Upper lobe of right lung (tissue), 1 donor: ENCODE data around the gene ADGRG1. TPM values are rescaled to one million over a fixed set of nuclear protein-coding genes. Genes with fewer than 3 reads are reported as not detected.

Experiments used
- ATAC-seq: fragments of 200-7000 bp; cut with Tn5 transposase; one replicate; pipeline ENCODE4 v1.9.1; 2020; ENCODE audit warnings: mild to moderate bottlenecking, moderate library complexity
- DNase-seq: peaks from one replicate; pipeline ENCODE4 v3.0.0-alpha.2; 2020
- H3K27ac ChIP-seq: fragments of 200-600 bp; one replicate; pipeline ENCODE4 v1.8.0; 2022
- H3K27me3 ChIP-seq: fragments of 200-600 bp; one replicate; pipeline ENCODE4 v1.8.0; 2022; ENCODE audit warnings: mild to moderate bottlenecking
- H3K36me3 ChIP-seq: fragments of 200-600 bp; one replicate; pipeline ENCODE4 v1.8.0; 2022
- H3K4me1 ChIP-seq: fragments of 200-600 bp; one replicate; pipeline ENCODE4 v1.8.0; 2022
- H3K4me3 ChIP-seq: fragments of 200-600 bp; one replicate; pipeline ENCODE4 v1.8.0; 2022; ENCODE audit warnings: mild to moderate bottlenecking
- H3K9me3 ChIP-seq: fragments of 200-600 bp; one replicate; pipeline ENCODE4 v1.8.0; 2022
- intact Hi-C: fragments of 100-400 bp; cut with DNase I; formaldehyde crosslinking; loops from one replicate; pipeline ENCODE4 v1.11.0; 2022
- long read RNA-seq: library from polyadenylated mRNA; unstranded; transcript quantifications from one replicate; pipeline ENCODE4 v2.0.0, GENCODE V29; 2021
- total RNA-seq: library from RNA; stranded (reverse); fragmentation: NEBNext Ultra II Directional; extraction: Animal tissue kit (Norgen Biotek cat#: 25700); gene quantifications from one replicate; pipeline ENCODE4 v1.2.1, GENCODE V29; 2021
- TF ChIP-seq, protein P1 (sequence below): fragments of 200-600 bp; IDR thresholded peaks from one replicate; pipeline ENCODE4 v1.8.0; 2022; ENCODE audit warnings: antibody characterized with exemption
- donor health status: DM: no; HTN: yes; CAD: no; lungs with severe emphysema.

ADGRG1 gene
- 66.9 TPM for total RNA-seq
- long read RNA-seq, full-length matches to known transcripts: 29 of 124 reads
- long read RNA-seq, partial matches to known transcripts: 66 of 124 reads
- long read RNA-seq, other reads (novel, unspliced or antisense): 29 of 124 reads

DNA sequence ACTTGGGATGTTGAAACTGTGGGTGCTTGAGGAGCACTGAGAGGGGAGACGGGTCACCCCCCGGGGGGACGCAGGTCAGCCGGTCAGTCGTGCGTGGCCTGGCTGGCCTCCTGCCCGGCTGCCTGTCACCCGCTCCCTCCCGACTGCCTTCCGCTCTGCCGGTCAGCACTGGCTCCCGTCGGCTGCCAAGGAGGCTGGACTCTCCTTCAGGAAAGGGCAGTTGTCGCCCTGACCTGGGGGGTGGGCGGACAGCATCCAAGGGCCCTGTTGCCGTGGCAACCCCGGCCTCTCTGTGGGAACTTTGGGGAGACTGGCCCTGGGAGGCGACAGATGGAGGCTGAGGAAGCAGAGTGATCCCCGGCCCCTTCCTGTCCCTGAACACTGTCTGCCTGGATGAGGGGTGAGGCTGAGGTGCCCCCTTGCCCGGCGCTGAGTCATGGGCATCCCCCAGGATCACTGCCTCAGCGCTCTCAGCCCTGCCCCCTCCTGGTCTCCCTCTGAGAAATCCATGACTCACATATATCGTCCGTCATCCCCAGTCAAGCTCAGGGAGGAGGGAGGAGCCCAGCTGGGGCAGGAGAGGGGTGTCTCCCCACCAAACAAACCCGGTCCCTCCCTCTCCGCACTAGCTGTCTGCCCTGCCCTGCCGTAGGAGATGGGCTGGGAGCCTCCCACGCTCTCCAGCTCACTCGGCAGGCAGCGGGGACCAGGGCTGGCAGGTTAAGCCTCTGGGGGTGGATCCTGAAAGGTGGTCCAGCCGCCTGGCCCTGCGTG is at the start of gene ADGRG1:
TSS of gene ADGRG1 (plus strand) at position 623 of the 774 bp plus-strand sequence. CDS start 21,658 bp downstream, outside the sequence.
- Histone ChIP-seq H3K36me3 (no peaks in the 10 kb centered on the region), H3K27ac (peak within 1 kb of the TSS; percentile 58), H3K4me1 (peaks cover 19% of the 10 kb centered on the region), H3K4me3 (peak within 1 kb of the TSS; percentile 43), H3K27me3 (peaks cover 11% of the 10 kb centered on the region), H3K9me3 (no peaks in the 10 kb centered on the region)
- intact Hi-C loops: no loop called here
- peak; percentile 66 for ATAC-seq
- DNase-seq: no peak
- TF ChIP-seq, protein P1, sequence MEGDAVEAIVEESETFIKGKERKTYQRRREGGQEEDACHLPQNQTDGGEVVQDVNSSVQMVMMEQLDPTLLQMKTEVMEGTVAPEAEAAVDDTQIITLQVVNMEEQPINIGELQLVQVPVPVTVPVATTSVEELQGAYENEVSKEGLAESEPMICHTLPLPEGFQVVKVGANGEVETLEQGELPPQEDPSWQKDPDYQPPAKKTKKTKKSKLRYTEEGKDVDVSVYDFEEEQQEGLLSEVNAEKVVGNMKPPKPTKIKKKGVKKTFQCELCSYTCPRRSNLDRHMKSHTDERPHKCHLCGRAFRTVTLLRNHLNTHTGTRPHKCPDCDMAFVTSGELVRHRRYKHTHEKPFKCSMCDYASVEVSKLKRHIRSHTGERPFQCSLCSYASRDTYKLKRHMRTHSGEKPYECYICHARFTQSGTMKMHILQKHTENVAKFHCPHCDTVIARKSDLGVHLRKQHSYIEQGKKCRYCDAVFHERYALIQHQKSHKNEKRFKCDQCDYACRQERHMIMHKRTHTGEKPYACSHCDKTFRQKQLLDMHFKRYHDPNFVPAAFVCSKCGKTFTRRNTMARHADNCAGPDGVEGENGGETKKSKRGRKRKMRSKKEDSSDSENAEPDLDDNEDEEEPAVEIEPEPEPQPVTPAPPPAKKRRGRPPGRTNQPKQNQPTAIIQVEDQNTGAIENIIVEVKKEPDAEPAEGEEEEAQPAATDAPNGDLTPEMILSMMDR: no peak

DNA sequence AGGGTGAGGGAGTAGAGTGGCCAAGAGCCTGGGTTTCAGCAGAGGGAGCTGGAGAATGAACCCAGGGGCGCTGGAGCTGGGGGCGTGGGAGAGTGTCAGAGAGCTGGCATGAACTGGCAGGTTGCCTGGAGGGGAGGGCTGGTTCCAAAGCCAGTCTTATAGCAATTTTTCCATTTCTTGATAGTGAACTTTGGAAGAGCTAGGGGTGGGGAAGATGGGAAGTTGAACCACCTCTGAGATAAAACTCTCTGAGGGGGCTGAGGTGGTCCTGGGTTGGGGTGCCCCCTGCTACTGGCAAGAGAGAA is 49.1 kb upstream of the ADGRG1 start:
- H3K27me3 ChIP-seq: no peaks in the 10 kb centered on the region
- no peaks in the 10 kb centered on the region for H3K9me3 ChIP-seq
- no peaks in the 10 kb centered on the region for H3K36me3 ChIP-seq
- ATAC-seq (no peak), DNase-seq (peak; percentile 43)
- H3K27ac ChIP-seq: no peak overlapping the region
- H3K4me1 ChIP-seq: peaks cover 3% of the 10 kb centered on the region
- no peak overlapping the region for H3K4me3 ChIP-seq
- intact Hi-C loops: no loop called here
- TF ChIP-seq, protein P1: no peak

DNA sequence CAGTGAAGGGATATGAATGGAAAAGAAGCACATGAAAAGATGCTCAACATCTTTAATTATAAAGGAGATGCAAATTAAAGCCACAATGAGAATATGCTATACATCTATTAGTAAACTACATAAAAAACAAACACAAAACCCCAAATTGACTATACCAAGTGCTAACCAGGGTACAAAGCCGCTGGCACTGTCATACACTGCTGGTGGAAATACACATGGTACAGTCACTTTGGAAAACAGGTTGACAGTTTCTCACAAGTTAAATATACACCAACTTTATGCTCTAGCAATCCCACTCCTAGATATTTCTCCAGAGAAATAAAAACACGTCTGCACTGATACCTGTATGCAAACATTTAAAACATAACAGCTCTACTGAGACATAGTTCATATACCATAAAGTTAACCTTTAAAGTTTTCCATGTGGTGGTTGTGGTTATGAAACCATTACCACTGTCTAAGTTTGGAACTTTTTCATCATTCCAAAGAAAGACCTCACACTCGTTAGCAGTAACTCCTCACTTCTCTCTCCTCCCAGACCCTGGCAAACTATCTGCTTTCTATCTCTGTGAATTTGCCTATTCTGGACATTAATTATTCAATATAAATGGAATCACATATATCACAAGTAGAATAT is 43.3 kb upstream of the ADGRG1 start:
- intact Hi-C loops: no loop called here
- no peaks in the 10 kb centered on the region for H3K4me1 ChIP-seq
- ATAC-seq (no peak), DNase-seq (no peak)
- TF ChIP-seq, protein P1: no peak
- H3K4me3 ChIP-seq: no peak overlapping the region
- no peaks in the 10 kb centered on the region for H3K9me3 ChIP-seq
- no peaks in the 10 kb centered on the region for H3K36me3 ChIP-seq
- no peaks in the 10 kb centered on the region for H3K27me3 ChIP-seq
- H3K27ac ChIP-seq: no peak overlapping the region

DNA sequence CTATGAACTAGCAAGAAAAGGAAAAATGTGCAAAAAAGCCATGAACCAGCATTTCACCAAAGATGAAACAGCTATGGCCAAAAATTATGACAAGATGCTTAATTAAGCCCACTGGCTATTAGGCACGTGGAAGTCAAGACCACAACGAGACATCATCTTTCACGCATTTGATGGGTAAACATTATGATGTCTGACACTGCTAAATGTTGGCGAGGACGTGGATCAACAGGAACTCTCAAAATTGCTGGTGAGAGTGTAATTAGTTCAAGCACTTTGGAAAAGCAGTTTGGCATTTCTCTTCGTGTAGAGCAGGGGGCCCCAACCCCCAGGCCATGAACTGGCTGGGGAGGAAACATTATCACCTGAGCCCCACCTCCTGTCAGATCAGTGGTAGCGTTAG is 39.6 kb upstream of the ADGRG1 start:
- DNase-seq (no peak), ATAC-seq (no peak)
- Histone ChIP-seq H3K9me3 (no peaks in the 10 kb centered on the region), H3K4me3 (no peak overlapping the region), H3K27me3 (no peaks in the 10 kb centered on the region), H3K36me3 (no peaks in the 10 kb centered on the region), H3K27ac (no peak overlapping the region), H3K4me1 (peaks cover 6% of the 10 kb centered on the region)
- TF ChIP-seq, protein P1: no peak
- intact Hi-C loops: no loop called here

DNA sequence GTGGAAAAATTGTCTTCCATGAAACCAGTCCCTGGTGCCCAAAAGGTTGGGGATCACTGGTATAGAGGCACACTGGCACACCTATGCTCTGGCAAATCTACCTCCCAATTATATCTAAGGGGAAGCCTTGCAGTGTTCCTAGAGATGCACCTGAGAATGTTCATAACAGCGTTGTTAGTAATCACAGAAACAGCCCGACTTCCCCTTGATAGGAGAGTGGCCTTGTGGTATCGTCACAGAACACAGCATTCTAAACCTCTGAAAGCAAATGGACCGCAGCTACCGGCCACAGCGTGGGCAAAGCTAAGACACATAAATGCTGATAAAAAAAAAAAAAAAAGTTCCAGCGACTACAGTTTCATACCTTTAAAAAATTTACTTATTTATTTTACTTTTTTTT is 39.1 kb upstream of the ADGRG1 start:
- Histone ChIP-seq H3K4me3 (no peak overlapping the region), H3K27ac (no peak overlapping the region), H3K27me3 (no peaks in the 10 kb centered on the region), H3K9me3 (no peaks in the 10 kb centered on the region), H3K36me3 (no peaks in the 10 kb centered on the region), H3K4me1 (peaks cover 6% of the 10 kb centered on the region)
- DNase-seq: no peak
- intact Hi-C loops: no loop called here
- no peak for ATAC-seq
- TF ChIP-seq, protein P1: no peak
